HCT116 (cell line): ENCODE measurements around the gene AJUBA. TPM values are rescaled to one million over a fixed set of nuclear protein-coding genes. Genes with fewer than 3 reads are reported as not detected.

ENCODE experiments used
- ATAC-seq: fragments of 200-7000 bp; cut with Tn5 transposase; 2 replicates; pipeline ENCODE4 v1.9.1; 2020; ENCODE audit warnings: mild to moderate bottlenecking, moderate library complexity
- BruUV-seq: library from RNA; stranded (reverse); fragments of 400-500 nt; replicated peaks from 2 replicates; lab custom pipeline; 2021; lab: Mats Ljungman, UMichigan
- CTCF ChIA-PET: fragments of 300-600 bp; sonication (Branson Sonifier 250); formaldehyde crosslinking; loops from one replicate; lab custom pipeline; 2021; ENCODE audit warnings: antibody characterized with exemption; lab: Charles Lee
- POLR2A ChIA-PET: fragments of 300-600, 350-600 bp; sonication (Branson Sonifier 250); formaldehyde crosslinking; loops from one replicate; lab custom pipeline; 2021; ENCODE audit warnings: antibody characterized with exemption; lab: Charles Lee
- RAD21 ChIA-PET, 2 experiments: fragments of 300-600 bp; sonication (Branson Sonifier 250); formaldehyde crosslinking; loops; one replicate each; lab custom pipeline; 2023; ENCODE audit warnings: low total read pairs in 2 of 2; ENCODE audit not compliant: uncharacterized antibody in 2 of 2, unreplicated experiment in 2 of 2, low non-redundant PET in 1 of 2; lab: Charles Lee
- DNase-seq: peaks from one replicate; pipeline ENCODE4 v3.0.0-alpha.2; 2010; ENCODE audit warnings: low read depth, low spot score
- H2AFZ ChIP-seq: fragments of 200-600 bp; shearing (Covaris generic), sonication (generic); 2 replicates; pipeline ENCODE4 v1.6.1; 2017; ENCODE audit warnings: low read depth, mixed run types, mixed read lengths, antibody characterized with exemption, low read length; ENCODE audit not compliant: poor library complexity, severe bottlenecking
- H3K27ac ChIP-seq: 2 replicates; pipeline ENCODE4 v1.5.1; 2012; ENCODE audit warnings: low read depth, low read length
- H3K27me3 ChIP-seq: fragments of 200-600 bp; sonication (generic); 2 replicates; pipeline ENCODE4 v1.6.1; 2016; ENCODE audit warnings: mixed run types, low read length, mixed read lengths; ENCODE audit not compliant: insufficient read depth
- H3K36me3 ChIP-seq, 2 experiments: fragments of 200-500 bp in 1 of 2; fragments of 200-600 bp in 1 of 2; sonication (Bioruptor generic) in 1 of 2; sonication (generic) in 1 of 2; 2 replicates each; pipeline versions ENCODE4 v1.5.1 to v1.6.1; 2014 to 2016; ENCODE audit warnings: low read length in 2 of 2, inconsistent platforms in 1 of 2, mixed read lengths in 1 of 2, mixed run types in 1 of 2; ENCODE audit not compliant: insufficient read depth in 2 of 2, control insufficient read depth in 1 of 2
- H3K4me1 ChIP-seq, 2 experiments: fragments of 200-600 bp in 1 of 2; sonication (generic) in 1 of 2; 2 replicates each; pipeline versions ENCODE4 v1.5.1 to v1.6.1; 2012 to 2017; ENCODE audit warnings: low read length in 2 of 2, inconsistent platforms in 1 of 2, mild to moderate bottlenecking in 1 of 2, mixed read lengths in 1 of 2, mixed run types in 1 of 2, moderate library complexity in 1 of 2; ENCODE audit not compliant: insufficient read depth in 2 of 2, control insufficient read depth in 1 of 2
- H3K4me2 ChIP-seq: fragments of 200-600 bp; sonication (generic); 2 replicates; pipeline ENCODE4 v1.6.1; 2017; ENCODE audit warnings: mixed run types, low read length, mixed read lengths
- H3K4me3 ChIP-seq, 2 experiments: fragments of 200-600 bp in 1 of 2; sonication (generic) in 1 of 2; replicated peaks in 1 of 2; 2 replicates each; pipeline ENCODE4 v1.5.1; 2011 to 2016; ENCODE audit warnings: low read length in 2 of 2, control low read depth in 1 of 2, low read depth in 1 of 2, mild to moderate bottlenecking in 1 of 2, mixed read lengths in 1 of 2, mixed run types in 1 of 2
- H3K79me2 ChIP-seq: fragments of 200-600 bp; sonication (generic); 2 replicates; pipeline ENCODE4 v1.6.1; 2017; ENCODE audit warnings: mild to moderate bottlenecking, mixed run types, low read length, moderate library complexity, mixed read lengths; ENCODE audit not compliant: insufficient read depth
- H3K9ac ChIP-seq: fragments of 200-600 bp; sonication (generic); 2 replicates; pipeline ENCODE4 v1.6.1; 2016; ENCODE audit warnings: low read length, mixed read lengths
- H3K9me2 ChIP-seq: fragments of 200-600 bp; sonication (generic), shearing (Covaris generic); 2 replicates; pipeline ENCODE4 v1.6.1; 2017; ENCODE audit warnings: mixed run types, mild to moderate bottlenecking, moderate library complexity; ENCODE audit not compliant: insufficient read depth
- H3K9me3 ChIP-seq, 2 experiments: fragments of 200-500 bp in 1 of 2; fragments of 200-600 bp in 1 of 2; sonication (Bioruptor generic) in 1 of 2; sonication (generic) in 1 of 2; 2 replicates each; pipeline ENCODE4 v1.6.1; 2014 to 2017; ENCODE audit warnings: low read length in 2 of 2, mixed read lengths in 2 of 2, inconsistent platforms in 1 of 2, low read depth in 1 of 2, mild to moderate bottlenecking in 1 of 2, mixed run types in 1 of 2, moderate library complexity in 1 of 2; ENCODE audit not compliant: control insufficient read depth in 1 of 2, insufficient read depth in 1 of 2
- H4K20me1 ChIP-seq: fragments of 200-600 bp; sonication (generic), shearing (Covaris generic); 2 replicates; pipeline ENCODE4 v1.6.1; 2017; ENCODE audit warnings: mixed run types, mild to moderate bottlenecking, moderate library complexity; ENCODE audit not compliant: insufficient read depth
- CEBPB ChIP-seq: IDR thresholded peaks from 2 replicates; pipeline ENCODE4 v1.6.1; 2012; ENCODE audit warnings: low read depth
- EGR1 ChIP-seq: IDR thresholded peaks from 2 replicates; pipeline ENCODE4 v1.6.1; 2012; ENCODE audit warnings: low read depth
- ELF1 ChIP-seq: IDR thresholded peaks from 2 replicates; pipeline ENCODE4 v1.6.1; 2012; ENCODE audit warnings: low read depth, borderline replicate concordance
- FOSL1 ChIP-seq: IDR thresholded peaks from 2 replicates; pipeline ENCODE4 v1.6.1; 2012; ENCODE audit warnings: low read depth
- SIN3A ChIP-seq: IDR thresholded peaks from 2 replicates; pipeline ENCODE4 v1.6.1; 2012; ENCODE audit warnings: low read depth
- TCF7L2 ChIP-seq: IDR thresholded peaks from 2 replicates; pipeline ENCODE4 v1.7.0; 2011; ENCODE audit warnings: borderline replicate concordance, inconsistent platforms; ENCODE audit not compliant: insufficient read depth, insufficient read length; ENCODE audit errors: extremely low read depth
- YY1 ChIP-seq: IDR thresholded peaks from 2 replicates; pipeline ENCODE4 v1.6.1; 2011; ENCODE audit warnings: low read length, low read depth, moderate library complexity, mild to moderate bottlenecking; ENCODE audit not compliant: insufficient replicate concordance; ENCODE audit errors: extremely low read depth
- ZFX ChIP-seq: fragments of 450-650 bp; IDR thresholded peaks from 2 replicates; pipeline ENCODE4 v1.6.1; 2017
- intact Hi-C: fragments of 100-400 bp; cut with micrococcal nuclease; formaldehyde crosslinking; loops from 2 replicates; pipeline ENCODE4 v1.10.0; 2022
- total RNA-seq: library from RNA; stranded (reverse); gene quantifications from one replicate; pipeline ENCODE4 v1.2.1, GENCODE V29; 2021; ENCODE audit not compliant: unreplicated experiment
- TF ChIP-seq, protein P1 (sequence below): IDR thresholded peaks from 2 replicates; pipeline ENCODE4 v1.6.1; 2012

The AJUBA gene
- total RNA-seq, 1 experiment from 2014 or later = 39.7 TPM

DNA sequence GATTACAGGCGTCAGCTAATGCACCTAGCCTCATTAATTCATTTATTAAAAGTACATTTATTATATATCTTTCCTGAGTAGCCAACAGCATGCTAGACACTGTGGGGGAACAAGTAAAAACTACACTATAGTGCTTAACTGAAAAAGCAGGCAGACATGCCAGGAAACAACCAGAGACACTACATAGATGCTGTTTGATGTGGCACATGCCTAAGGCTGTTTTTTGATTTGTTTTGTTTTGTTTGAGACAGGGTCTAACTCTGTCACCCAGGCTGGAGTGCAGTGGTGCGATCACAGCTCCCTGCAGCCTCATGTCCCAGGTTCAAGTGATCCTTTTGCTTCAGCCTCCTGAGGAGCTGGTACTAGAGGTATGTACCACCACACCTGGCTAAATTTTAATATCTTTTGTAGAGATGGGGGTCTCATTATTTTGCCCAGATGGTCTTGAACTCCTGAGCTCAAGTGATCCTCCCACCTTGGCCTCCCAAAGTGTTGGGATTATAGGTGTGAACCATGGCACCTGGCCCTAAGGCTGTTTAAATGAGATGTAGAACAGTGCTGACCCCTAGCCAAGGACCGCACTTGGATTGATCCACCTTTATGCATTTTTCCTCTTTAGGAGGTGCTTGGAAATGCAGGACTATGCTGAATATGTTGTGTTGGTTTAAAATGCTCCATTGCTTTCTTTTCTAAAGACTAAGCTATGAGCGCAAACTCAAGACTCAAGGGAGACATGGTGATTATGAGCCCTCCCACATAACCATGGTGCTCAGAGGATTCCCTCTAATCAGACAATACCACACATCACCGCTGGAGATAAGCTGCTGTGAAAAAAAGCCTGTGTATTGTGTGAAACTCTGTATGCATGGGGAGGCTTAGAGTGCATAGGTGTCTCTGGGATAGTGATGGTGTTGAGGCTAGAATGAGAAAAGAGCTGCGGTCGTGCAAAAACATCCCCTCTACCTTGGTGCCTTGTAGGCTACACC, 38.1 kb upstream of the AJUBA start:
- ATAC-seq = no peak
- Histone ChIP-seq H3K27ac (no peak overlapping the region), H3K36me3 (peaks cover 0 to 4% of the 10 kb centered on the region in 2 experiments; a peak in 2 of 4 replicates), H3K4me2 (no peak overlapping the region), H3K9me3 (no peaks in the 10 kb centered on the region), H3K9ac (no peak overlapping the region), H3K79me2 (no peaks in the 10 kb centered on the region), H3K9me2 (no peaks in the 10 kb centered on the region), H4K20me1 (no peaks in the 10 kb centered on the region), H3K4me1 (peaks cover 4 to 8% of the 10 kb centered on the region in 2 experiments; a peak in 3 of 4 replicates), H3K27me3 (no peaks in the 10 kb centered on the region), H2AFZ (no peak overlapping the region), H3K4me3 (no peak overlapping the region)
- TF ChIP-seq ELF1 (no peak), EGR1 (no peak), FOSL1 (no peak), CEBPB (no peak), YY1 (no peak), ZFX (no peak), SIN3A (no peak)
- TF ChIP-seq, protein P1, sequence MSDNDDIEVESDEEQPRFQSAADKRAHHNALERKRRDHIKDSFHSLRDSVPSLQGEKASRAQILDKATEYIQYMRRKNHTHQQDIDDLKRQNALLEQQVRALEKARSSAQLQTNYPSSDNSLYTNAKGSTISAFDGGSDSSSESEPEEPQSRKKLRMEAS = no peak
- POLR2A ChIA-PET = interaction anchor here (1.3 kb wide), 1 partner anchor 13 kb away, joined by 4 read pairs; no protein-coding TSS in a partner anchor
- CTCF ChIA-PET = no interaction called here
- no peak for DNase-seq
- RAD21 ChIA-PET = interaction anchor here in 1 of 2 experiments (0.6 kb wide), 1 partner anchor 12 kb away, joined by 4 read pairs; no protein-coding TSS in a partner anchor
- no TSS peak for BruUV-seq
- intact Hi-C loops = no loop called here

DNA sequence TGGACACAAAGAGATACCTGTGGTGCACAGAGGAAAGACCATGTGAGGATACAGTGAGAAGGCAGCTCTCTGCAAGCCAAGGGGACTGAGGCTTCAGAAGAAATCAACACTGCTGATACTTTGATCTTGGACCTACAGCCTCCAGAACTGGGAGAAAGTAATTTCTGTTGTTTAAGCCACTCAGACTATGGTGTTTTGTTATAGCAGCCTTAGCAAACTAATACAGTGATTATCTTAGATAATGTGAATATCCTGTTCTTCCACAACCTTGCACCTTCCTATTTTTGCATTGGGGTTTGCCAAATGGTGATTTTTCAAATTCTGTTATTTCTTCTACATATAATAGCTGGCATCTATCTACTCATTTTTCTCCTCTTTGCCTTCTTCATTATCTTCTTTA, 35.8 kb upstream of the AJUBA start:
- POLR2A ChIA-PET = interaction anchor here (1.8 kb wide), 1 partner anchor 11 kb away, joined by 7 read pairs; no protein-coding TSS in a partner anchor

More for the DNA sequence above, 35.8 kb upstream of the AJUBA start:
- Histone ChIP-seq H2AFZ (no peak overlapping the region), H3K27ac (no peak overlapping the region), H3K9ac (no peak overlapping the region), H3K4me3 (no peak overlapping the region), H3K4me2 (no peak overlapping the region), H3K27me3 (no peaks in the 10 kb centered on the region), H3K9me2 (no peaks in the 10 kb centered on the region), H3K4me1 (peaks cover 3 to 7% of the 10 kb centered on the region in 2 experiments; a peak in 2 of 4 replicates), H4K20me1 (no peaks in the 10 kb centered on the region), H3K79me2 (no peaks in the 10 kb centered on the region), H3K9me3 (no peaks in the 10 kb centered on the region), H3K36me3 (no peaks in the 10 kb centered on the region)
- intact Hi-C loops = no loop called here
- ATAC-seq = no peak
- ChIA-PET RAD21 (no interaction called here), CTCF (no interaction called here)
- BruUV-seq = no TSS peak
- no peak for TF ChIP-seq TCF7L2
- no peak for DNase-seq
